ENCODE data around the gene DIO1. TPM values are rescaled to one million over a fixed set of nuclear protein-coding genes. Genes with fewer than 3 reads are reported as not detected.

Gene DIO1
- total and polyA plus RNA-seq, 5 donors from 2014 or later = 0.09 TPM; not detected in 4

DNA sequence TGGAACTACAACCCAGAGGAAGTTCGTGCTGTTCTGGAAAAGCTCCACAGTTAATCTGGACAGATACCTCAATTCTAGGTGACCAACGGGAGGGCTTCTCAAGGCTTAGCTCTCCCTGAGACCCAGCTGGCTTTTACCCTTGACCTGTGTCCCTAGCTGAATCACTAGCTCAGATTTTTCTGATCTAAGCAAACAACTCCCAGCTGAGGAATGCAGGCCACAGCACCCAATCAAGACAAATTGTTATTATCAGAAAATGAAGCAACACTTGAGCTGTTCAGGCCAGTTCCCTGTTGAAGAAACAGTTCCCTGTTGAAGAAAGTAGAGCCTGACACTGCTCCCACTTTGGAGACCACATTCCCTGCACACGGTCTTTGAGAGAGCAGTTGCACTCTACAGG, 16.0 kb downstream of the DIO1 start:
- Mint-ChIP-seq H3K9me3 (no peaks in the 10 kb centered on the region), H3K4me3 (no peak overlapping the region), H3K36me3 (peaks cover 11% of the 10 kb centered on the region), H3K27me3 (no peaks in the 10 kb centered on the region), H3K4me1 (peaks cover 0 to 4% (median under 1%) of the 10 kb centered on the region in 4 donors), H3K27ac (no peak overlapping the region)
- Histone ChIP-seq H3K27me3 (ENCODE audit: control insufficient read depth, insufficient read depth, low read length) (no peaks in the 10 kb centered on the region), H3K4me1 (ENCODE audit: control insufficient read depth, insufficient read depth, low read length, poor library complexity, severe bottlenecking) (no peaks in the 10 kb centered on the region), H3K4me3 (ENCODE audit: low read depth, low read length) (no peak overlapping the region), H3K9me3 (ENCODE audit: control insufficient read depth in 2 of 2, low read length in 2 of 2) (no peaks in the 10 kb centered on the region), H3K27ac (ENCODE audit: insufficient read depth, low read length, poor library complexity, severe bottlenecking) (no peak overlapping the region), H3K36me3 (ENCODE audit: control insufficient read depth, insufficient read depth, low read length) (peaks cover 14% of the 10 kb centered on the region)
- no peak for DNase-seq
- no peak for ATAC-seq (ENCODE audit: low read depth in 2 of 2)

- Mint-ChIP-seq H3K4me3 (no peak overlapping the region), H3K27me3 (no peaks in the 10 kb centered on the region), H3K9me3 (no peaks in the 10 kb centered on the region), H3K27ac (no peak overlapping the region), H3K36me3 (peaks cover 18% of the 10 kb centered on the region), H3K4me1 (peaks cover 5 to 11% (median 8%) of the 10 kb centered on the region in 4 donors)
- ATAC-seq (ENCODE audit: low read depth in 2 of 2) (no peak), DNase-seq (no peak)
- no peaks in the 10 kb centered on the region for H3K27me3 ChIP-seq (ENCODE audit: control insufficient read depth, insufficient read depth, low read length)
- H3K36me3 ChIP-seq (ENCODE audit: control insufficient read depth, insufficient read depth, low read length) = peaks cover 14% of the 10 kb centered on the region
- H3K9me3 ChIP-seq (ENCODE audit: control insufficient read depth in 2 of 2, low read length in 2 of 2) = no peaks in the 10 kb centered on the region
- H3K4me1 ChIP-seq (ENCODE audit: control insufficient read depth, insufficient read depth, low read length, poor library complexity, severe bottlenecking) = no peaks in the 10 kb centered on the region
- H3K27ac ChIP-seq (ENCODE audit: insufficient read depth, low read length, poor library complexity, severe bottlenecking) = no peak overlapping the region
- no peak overlapping the region for H3K4me3 ChIP-seq (ENCODE audit: low read depth, low read length)
Observed at GRCh38 chr1:53911442-53911841, 17.5 kb downstream of the DIO1 start.

- peaks cover 5 to 19% (median 16%) of the 10 kb centered on the region in 4 donors for H3K4me1 Mint-ChIP-seq
- peak overlapping the region; percentile 36 to 93 (median 44) for H3K27ac Mint-ChIP-seq
- H3K27me3 ChIP-seq (ENCODE audit: control insufficient read depth, insufficient read depth, low read length) = no peaks in the 10 kb centered on the region
- H3K9me3 ChIP-seq (ENCODE audit: control insufficient read depth in 2 of 2, low read length in 2 of 2) = no peaks in the 10 kb centered on the region
- H3K36me3 Mint-ChIP-seq = peaks cover 18% of the 10 kb centered on the region
- H3K27me3 Mint-ChIP-seq = no peaks in the 10 kb centered on the region
- no peaks in the 10 kb centered on the region for H3K4me1 ChIP-seq (ENCODE audit: control insufficient read depth, insufficient read depth, low read length, poor library complexity, severe bottlenecking)
- no peak overlapping the region for H3K4me3 Mint-ChIP-seq
- no peak for ATAC-seq (ENCODE audit: low read depth in 2 of 2)
- H3K27ac ChIP-seq (ENCODE audit: insufficient read depth, low read length, poor library complexity, severe bottlenecking) = no peak overlapping the region
- no peaks in the 10 kb centered on the region for H3K9me3 Mint-ChIP-seq
- peaks cover 14% of the 10 kb centered on the region for H3K36me3 ChIP-seq (ENCODE audit: control insufficient read depth, insufficient read depth, low read length)
- no peak for DNase-seq
- no peak overlapping the region for H3K4me3 ChIP-seq (ENCODE audit: low read depth, low read length)
Observed at GRCh38 chr1:53913352-53914033, 19.5 kb downstream of the DIO1 start.

DNA sequence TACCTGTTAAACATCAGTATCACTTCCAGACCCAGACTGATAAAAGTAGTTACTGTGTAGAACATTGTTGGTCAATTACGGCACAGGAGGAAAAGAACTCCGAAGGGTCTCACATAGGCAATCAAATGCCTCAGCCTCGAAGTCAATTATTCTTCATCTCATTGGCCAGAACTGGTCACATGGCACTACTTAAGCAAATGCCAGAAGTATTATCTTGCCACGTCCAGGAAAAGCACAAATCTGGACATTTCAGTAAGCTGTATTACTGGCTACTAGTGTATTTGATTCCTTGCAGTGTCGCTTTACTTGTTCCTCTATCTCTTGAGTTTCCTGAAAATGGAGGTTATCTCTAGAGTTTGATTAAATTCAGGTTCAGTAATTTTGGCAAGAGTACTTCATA, 24.4 kb downstream of the DIO1 start:
- H3K27me3 Mint-ChIP-seq = no peaks in the 10 kb centered on the region
- H3K27me3 ChIP-seq (ENCODE audit: control insufficient read depth, insufficient read depth, low read length) = no peaks in the 10 kb centered on the region
- DNase-seq (no peak), ATAC-seq (ENCODE audit: low read depth in 2 of 2) (no peak)
- peaks cover 22% of the 10 kb centered on the region for H3K36me3 Mint-ChIP-seq
- H3K27ac ChIP-seq (ENCODE audit: insufficient read depth, low read length, poor library complexity, severe bottlenecking) = no peak overlapping the region
- H3K9me3 ChIP-seq (ENCODE audit: control insufficient read depth in 2 of 2, low read length in 2 of 2) = no peaks in the 10 kb centered on the region
- no peaks in the 10 kb centered on the region for H3K9me3 Mint-ChIP-seq
- no peak overlapping the region for H3K4me3 Mint-ChIP-seq
- peaks cover 24% of the 10 kb centered on the region for H3K36me3 ChIP-seq (ENCODE audit: control insufficient read depth, insufficient read depth, low read length)
- H3K27ac Mint-ChIP-seq = peak overlapping the region in 1 of 3 donors; percentile 87
- H3K4me1 Mint-ChIP-seq = peaks cover 8 to 34% (median 22%) of the 10 kb centered on the region in 4 donors
- H3K4me1 ChIP-seq (ENCODE audit: control insufficient read depth, insufficient read depth, low read length, poor library complexity, severe bottlenecking) = no peaks in the 10 kb centered on the region
- no peak overlapping the region for H3K4me3 ChIP-seq (ENCODE audit: low read depth, low read length)

DNA sequence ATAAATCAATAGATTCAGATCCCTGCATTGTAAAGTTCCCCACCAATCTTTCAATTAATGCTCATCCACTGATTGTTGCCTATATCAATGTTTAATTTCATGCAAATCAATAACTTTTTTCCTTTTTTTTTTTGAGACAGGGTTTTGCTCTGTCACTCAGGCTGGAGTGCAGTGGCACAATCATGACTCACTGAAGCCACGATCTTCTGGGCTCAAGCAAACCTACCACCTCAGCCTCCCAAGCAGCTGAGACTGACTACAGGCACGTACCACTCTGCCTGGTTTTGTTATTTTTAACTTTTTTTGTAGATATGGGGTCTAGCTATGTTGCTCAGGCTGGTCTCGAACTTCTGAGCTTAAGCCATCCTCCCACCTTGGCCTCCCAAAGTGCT, 25.7 kb downstream of the DIO1 start:
- H3K27me3 ChIP-seq (ENCODE audit: control insufficient read depth, insufficient read depth, low read length) = no peaks in the 10 kb centered on the region
- Mint-ChIP-seq H3K27ac (peak overlapping the region in 2 of 3 donors; percentile 53 to 64), H3K9me3 (no peaks in the 10 kb centered on the region), H3K4me3 (no peak overlapping the region), H3K4me1 (peaks cover 8 to 34% (median 22%) of the 10 kb centered on the region in 4 donors), H3K36me3 (peaks cover 22% of the 10 kb centered on the region), H3K27me3 (no peaks in the 10 kb centered on the region)
- H3K36me3 ChIP-seq (ENCODE audit: control insufficient read depth, insufficient read depth, low read length) = peaks cover 26% of the 10 kb centered on the region
- DNase-seq (peak in 1 of 3 donors; percentile 8), ATAC-seq (ENCODE audit: low read depth in 2 of 2) (peak in 1 of 2 donors; percentile 50)
- H3K9me3 ChIP-seq (ENCODE audit: control insufficient read depth in 2 of 2, low read length in 2 of 2) = no peaks in the 10 kb centered on the region
- no peaks in the 10 kb centered on the region for H3K4me1 ChIP-seq (ENCODE audit: control insufficient read depth, insufficient read depth, low read length, poor library complexity, severe bottlenecking)
- no peak overlapping the region for H3K27ac ChIP-seq (ENCODE audit: insufficient read depth, low read length, poor library complexity, severe bottlenecking)
- H3K4me3 ChIP-seq (ENCODE audit: low read depth, low read length) = no peak overlapping the region

DNA sequence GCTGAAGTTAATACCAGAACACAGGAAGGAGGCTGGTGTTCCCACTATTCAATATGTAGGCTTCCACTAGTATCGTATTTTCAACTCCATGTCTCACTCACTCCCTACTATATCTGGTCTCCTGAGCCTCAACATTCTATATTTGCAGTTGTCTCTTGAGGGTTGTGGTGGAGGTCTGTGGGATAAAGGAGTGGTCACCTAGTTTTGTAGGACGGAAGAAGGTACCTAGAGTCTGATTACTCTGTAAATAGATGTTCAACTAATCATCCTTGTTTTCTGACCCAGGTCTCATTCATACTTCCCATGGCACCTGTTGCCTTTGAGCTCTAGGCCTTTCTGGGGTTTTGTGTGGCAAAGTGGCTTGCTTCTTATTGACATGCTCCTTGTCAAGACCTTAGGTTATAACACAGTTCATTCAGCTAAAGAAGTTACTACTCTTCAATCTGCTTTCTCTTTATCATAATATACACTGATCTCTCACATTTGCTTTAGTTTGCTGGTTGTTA, 33.4 kb downstream of the DIO1 start:
- ATAC-seq (ENCODE audit: low read depth in 2 of 2) (no peak), DNase-seq (no peak)
- peaks cover 37% of the 10 kb centered on the region for H3K36me3 Mint-ChIP-seq
- no peaks in the 10 kb centered on the region for H3K9me3 Mint-ChIP-seq
- no peak overlapping the region for H3K27ac ChIP-seq (ENCODE audit: insufficient read depth, low read length, poor library complexity, severe bottlenecking)
- H3K27me3 ChIP-seq (ENCODE audit: control insufficient read depth, insufficient read depth, low read length) = no peaks in the 10 kb centered on the region
- no peak overlapping the region for H3K27ac Mint-ChIP-seq
- H3K9me3 ChIP-seq (ENCODE audit: control insufficient read depth in 2 of 2, low read length in 2 of 2) = peaks cover 0 to 3% of the 10 kb centered on the region in 2 experiments
- peaks cover 0 to 11% (median 3%) of the 10 kb centered on the region in 4 donors for H3K4me1 Mint-ChIP-seq
- no peaks in the 10 kb centered on the region for H3K27me3 Mint-ChIP-seq
- H3K4me3 ChIP-seq (ENCODE audit: low read depth, low read length) = no peak overlapping the region
- H3K4me3 Mint-ChIP-seq = no peak overlapping the region
- H3K4me1 ChIP-seq (ENCODE audit: control insufficient read depth, insufficient read depth, low read length, poor library complexity, severe bottlenecking) = no peaks in the 10 kb centered on the region
- H3K36me3 ChIP-seq (ENCODE audit: control insufficient read depth, insufficient read depth, low read length) = peaks cover 54% of the 10 kb centered on the region

GRCh38 chr1:53929246-53929960, 35.4 kb downstream of the DIO1 start:
- Mint-ChIP-seq H3K4me3 (no peak overlapping the region), H3K36me3 (peaks cover 38% of the 10 kb centered on the region), H3K4me1 (peaks cover 0 to 11% (median 3%) of the 10 kb centered on the region in 4 donors), H3K27me3 (no peaks in the 10 kb centered on the region), H3K9me3 (peaks cover 0 to 2% (median 0%) of the 10 kb centered on the region in 7 donors), H3K27ac (peak overlapping the region in 2 of 3 donors; percentile 65 to 69)
- DNase-seq (no peak), ATAC-seq (ENCODE audit: low read depth in 2 of 2) (no peak)
- Histone ChIP-seq H3K9me3 (ENCODE audit: control insufficient read depth in 2 of 2, low read length in 2 of 2) (peaks cover 5 to 8% of the 10 kb centered on the region in 2 experiments), H3K4me3 (ENCODE audit: low read depth, low read length) (no peak overlapping the region), H3K36me3 (ENCODE audit: control insufficient read depth, insufficient read depth, low read length) (peaks cover 49% of the 10 kb centered on the region), H3K27me3 (ENCODE audit: control insufficient read depth, insufficient read depth, low read length) (no peaks in the 10 kb centered on the region), H3K4me1 (ENCODE audit: control insufficient read depth, insufficient read depth, low read length, poor library complexity, severe bottlenecking) (no peaks in the 10 kb centered on the region), H3K27ac (ENCODE audit: insufficient read depth, low read length, poor library complexity, severe bottlenecking) (no peak overlapping the region)
